GM19438 (cell line): ENCODE results near the gene FRMD4A.

Experiments used
- ATAC-seq: cut with Tn5 transposase; IDR thresholded peaks from one replicate; pipeline ENCODE4 v1.9.1; 2021; ENCODE audit warnings: low read depth; ENCODE audit not compliant: unreplicated experiment

The FRMD4A gene

GRCh38 chr10:13699216-13699615 lies 631.5 kb downstream of the FRMD4A start:
- no peak for ATAC-seq

GRCh38 chr10:13698217-13698616 lies 632.5 kb downstream of the FRMD4A start:
- ATAC-seq = no peak

DNA sequence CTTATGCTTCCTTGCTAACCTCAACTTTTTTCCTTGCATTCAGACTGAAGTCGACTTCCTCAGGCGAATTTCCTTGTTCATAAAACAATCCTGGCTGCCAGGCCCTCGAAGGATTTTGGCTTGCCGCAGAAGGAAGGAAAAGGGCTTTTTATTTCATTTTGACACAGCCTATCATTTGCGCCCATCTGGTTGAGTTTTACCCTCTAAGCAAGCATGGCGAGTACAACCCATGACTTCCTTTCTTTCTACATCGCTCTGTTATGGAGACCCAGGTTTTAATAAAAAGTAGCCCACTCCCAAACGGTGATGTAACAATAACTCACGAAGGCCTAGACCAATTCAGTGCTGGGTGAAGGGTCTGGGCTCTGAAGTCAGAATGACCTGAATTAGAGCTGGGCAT lies 634.7 kb downstream of the FRMD4A start:
- no peak for ATAC-seq

- no peak for ATAC-seq
Observed at GRCh38 chr10:13695588-13695987, 635.1 kb downstream of the FRMD4A start.

- ATAC-seq = no peak
Observed at GRCh38 chr10:13693783-13694700, 636.7 kb downstream of the FRMD4A start.

DNA sequence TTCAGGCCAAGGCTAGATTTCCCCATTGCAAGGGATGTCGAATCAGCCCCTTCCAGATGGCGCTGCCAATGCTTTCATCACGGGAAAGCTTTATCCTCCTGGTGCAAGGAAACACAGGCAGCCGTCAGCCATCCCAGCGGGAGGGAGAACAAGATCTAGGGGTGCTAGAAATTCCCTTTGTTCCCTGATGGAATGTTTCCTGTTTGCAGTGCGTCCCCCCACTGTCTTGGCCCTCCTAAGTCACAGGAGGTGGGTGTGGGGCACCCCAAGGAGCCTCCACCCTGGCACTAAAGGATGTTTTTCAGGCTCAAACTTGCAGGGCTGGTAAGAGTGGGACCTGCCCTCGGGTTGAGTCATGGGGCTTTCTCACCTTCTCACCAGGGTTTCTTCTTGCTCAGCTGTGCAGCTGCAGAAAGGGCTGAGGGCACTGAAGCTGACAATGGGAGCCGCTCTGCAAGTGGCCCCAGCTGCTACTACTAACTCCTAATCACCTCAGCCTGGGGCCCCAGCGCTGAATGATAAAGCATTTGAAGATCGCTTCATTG lies 640.4 kb downstream of the FRMD4A start:
- ATAC-seq = no peak

DNA sequence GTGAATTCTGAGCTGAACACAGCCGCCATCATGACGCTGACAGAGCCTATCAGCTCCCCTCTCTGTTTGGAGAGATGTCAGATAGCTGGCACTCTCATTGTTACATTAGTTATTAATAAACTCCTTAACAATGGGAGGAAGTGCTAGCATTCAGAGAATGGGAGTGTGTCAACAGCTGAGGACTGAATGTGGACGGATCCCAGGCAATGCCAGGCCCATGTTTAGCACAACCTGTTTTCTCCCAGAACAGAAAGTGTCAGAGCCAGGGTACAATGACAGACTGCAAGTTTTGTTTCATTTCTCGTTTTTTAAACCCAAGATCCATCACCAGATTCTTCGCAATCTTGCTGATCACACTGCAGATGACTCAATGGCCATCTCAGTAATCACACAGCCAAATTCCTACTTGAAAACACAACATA lies 644.4 kb downstream of the FRMD4A start:
- no peak for ATAC-seq

DNA sequence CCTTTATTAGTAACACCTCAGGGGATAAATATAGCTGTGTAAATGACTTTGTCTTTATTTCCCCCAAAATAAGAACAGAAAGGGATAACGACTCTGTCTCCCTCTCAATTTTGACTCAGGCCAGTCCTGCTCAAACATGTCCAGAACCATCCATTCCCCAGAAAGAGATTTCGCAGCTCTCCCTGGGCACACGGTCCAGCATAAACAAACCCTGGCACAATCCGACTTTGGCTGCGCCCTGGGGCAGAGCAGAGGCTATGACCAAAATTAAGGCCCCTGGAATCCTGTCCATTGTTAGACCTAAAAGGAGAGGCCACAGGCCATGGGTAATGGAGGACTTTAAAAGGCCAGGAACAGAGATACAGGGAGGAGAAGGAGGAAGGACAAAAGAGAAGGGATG lies 644.8 kb downstream of the FRMD4A start:
- ATAC-seq = no peak

GRCh38 chr10:13684806-13685482 lies 645.8 kb downstream of the FRMD4A start:
- no peak for ATAC-seq

DNA sequence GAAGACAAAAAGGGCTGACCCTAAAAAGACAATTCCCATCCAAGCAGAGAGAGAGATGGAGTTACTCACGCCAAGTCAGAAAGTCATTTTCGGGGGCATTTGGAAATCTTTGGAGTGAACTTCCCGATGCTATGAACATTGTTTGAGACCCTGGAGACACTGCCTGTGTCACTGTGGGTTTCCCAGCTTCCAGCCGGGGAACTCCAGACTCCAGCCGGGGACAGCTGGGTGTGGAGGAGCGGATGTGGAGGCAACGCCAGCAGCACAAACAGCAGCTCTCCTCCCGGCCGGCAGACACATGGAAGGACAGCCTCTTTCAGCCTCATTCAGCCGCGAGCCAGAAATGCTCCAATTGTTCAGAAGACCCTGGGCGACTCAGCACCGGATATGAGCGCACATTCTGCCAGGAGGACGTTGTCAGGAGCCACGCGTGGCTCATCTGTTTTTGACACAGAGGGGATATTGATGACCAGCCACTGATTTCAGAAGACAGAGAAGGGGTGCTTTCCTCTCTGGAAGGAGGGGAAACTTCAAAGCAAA lies 646.4 kb downstream of the FRMD4A start:
- no peak for ATAC-seq

- no peak for ATAC-seq
Observed at GRCh38 chr10:13683017-13683416, 647.7 kb downstream of the FRMD4A start.

DNA sequence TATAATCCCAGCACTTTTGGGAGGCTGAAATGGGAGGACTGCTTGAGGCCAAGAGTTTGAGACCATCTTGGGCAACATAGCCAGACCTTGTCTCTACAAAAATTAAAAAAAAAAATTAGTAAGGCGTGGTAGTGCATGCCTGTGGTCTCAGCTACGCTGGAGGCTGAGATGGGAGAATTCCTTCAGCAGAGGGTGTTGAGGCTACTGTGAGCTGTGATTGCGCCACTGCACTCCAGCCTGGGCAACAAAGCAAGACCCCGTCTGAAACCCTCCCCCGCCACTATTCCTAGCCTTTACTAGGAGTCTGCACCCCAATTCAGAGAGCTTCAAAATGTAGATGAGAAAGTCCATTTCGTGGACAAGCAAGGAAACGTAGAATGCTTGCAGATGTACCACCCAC lies 648.8 kb downstream of the FRMD4A start:
- no peak for ATAC-seq

DNA sequence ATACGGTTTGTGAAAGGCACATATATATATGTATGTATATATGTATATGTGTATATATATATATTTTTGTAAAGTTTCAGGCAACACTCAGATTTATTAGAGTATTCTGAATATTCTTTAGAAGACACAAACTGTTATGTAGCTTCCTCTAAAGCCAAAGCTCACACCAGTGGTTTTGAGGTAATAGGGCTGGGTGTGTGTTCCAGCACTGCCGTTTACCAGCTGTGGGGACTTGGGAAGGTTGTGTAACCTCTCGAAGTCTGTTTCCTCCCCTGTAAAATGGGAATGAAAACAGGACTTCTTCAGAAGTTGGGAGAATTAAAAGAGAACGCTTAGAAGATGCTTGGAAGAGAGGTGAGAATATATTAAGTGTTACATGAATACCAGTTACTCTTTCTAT lies 649.2 kb downstream of the FRMD4A start:
- no peak for ATAC-seq

DNA sequence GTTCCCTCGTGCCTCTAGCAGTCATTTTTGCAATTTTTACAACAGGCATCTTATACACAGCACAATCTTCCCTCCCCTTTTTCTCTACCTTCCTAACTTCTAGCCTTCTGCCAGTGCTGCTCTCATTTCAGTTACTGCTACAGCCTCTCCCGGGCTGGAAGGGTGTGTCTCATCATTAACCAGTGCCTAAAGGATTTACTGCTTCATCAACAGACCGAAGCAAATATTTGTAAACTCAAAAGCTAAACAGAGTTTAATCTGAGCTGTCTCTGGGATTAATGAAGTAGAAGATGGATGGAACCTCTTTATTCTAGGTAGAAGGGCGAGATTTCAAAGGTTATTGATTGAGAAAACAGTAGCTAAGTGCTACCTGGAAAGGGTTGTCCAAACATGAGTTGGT lies 649.6 kb downstream of the FRMD4A start:
- no peak for ATAC-seq

- no peak for ATAC-seq
Observed at GRCh38 chr10:13678101-13678843, 652.5 kb downstream of the FRMD4A start.

DNA sequence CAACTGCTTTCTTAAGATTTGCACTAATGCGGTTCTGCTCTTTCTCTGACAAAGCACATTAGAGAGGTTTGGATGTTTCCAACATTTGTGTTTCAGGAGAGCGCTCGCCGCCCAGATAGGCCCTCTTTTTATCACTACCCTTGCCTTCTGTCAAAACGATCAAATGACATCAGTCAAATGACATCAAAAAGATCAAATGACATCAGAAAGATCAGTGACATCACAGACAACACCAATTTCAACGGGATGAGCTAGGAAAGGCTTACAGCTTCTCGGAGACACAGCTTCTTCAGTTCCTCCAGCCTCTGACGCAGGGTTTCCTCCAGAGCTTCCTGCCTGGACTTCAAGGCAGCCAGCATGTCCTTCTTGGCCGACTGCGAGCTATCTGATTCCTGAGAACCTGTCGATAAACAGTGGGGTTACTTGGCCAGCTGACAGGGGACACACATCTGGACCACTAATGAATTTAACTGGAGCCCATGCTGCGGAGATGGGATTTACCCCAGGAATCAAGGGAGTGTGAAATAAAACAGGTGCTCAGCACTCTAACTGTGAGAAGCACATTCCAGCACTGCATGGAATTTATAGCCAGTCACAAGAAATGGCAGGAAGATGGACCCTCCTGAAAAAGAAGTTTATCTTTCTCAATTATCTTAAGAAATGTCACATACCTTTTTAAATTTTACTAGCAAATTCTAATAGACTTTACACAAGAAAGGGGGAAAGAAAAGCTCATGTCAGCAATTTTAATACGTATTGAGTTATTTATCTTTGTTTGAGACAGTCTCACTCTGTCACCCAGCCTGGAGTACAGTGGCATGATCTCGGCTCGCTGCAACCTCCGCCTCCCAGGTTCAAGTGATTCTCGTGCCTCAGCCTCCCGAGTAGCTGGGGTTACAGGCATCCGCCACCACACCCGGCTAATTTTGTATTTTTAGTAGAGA lies 655.8 kb downstream of the FRMD4A start:
- ATAC-seq = no peak

GRCh38 chr10:13673156-13673555 lies 657.6 kb downstream of the FRMD4A start:
- no peak for ATAC-seq

DNA sequence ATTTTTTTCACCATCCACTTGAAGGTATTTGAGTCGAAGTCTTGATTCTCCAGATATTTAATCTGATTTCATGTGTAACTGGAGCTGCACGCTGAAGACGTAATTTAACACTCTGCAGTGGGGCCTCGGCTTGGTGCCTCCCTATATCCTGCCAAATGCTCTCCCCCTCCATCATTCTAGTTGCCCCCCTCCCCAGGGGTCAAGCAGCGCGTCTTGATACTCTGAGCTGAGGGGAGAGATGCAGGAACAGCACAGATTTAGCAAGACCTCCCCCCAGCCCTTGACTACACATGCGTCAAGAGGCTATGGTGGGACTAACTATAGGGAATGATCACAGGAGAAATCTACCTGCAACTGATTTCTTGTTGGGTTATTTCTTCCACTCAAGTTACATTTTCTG lies 658.2 kb downstream of the FRMD4A start:
- ATAC-seq = no peak

DNA sequence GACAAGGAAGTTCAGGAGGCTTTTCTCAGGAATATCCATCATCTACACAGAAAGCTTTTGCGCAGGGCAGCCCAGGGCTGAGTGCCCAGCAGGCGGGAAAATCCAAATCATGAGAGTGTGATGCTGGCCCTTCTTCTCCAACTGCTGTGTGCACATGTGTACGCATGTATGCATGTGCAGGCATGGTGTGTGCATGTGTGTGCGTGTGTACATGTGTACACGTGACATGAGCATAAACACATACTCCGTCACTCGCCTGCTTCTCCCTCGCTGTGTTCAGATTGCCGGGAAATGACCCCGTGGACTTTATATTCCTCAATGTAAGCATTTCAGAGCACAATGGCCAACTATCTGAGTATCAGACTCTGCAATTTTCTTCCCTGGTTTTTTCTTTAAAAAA lies 658.8 kb downstream of the FRMD4A start:
- ATAC-seq = no peak

GRCh38 chr10:13670311-13670710 lies 660.4 kb downstream of the FRMD4A start:
- ATAC-seq = no peak
